Measurements from ENCODE around the gene GNAZ.
A peak's percentile ranks its signal among the peaks of the same experiment; 100 is the strongest.
"Not testable (repeated sequence)": the region's sequence is repeated elsewhere in the genome, so short reads cannot be mapped to it uniquely, and the experiment has no call there.

Gene GNAZ
- 0 to 5.6 (median 2.1) reads per million in 9 experiments for total RNA-seq

DNA sequence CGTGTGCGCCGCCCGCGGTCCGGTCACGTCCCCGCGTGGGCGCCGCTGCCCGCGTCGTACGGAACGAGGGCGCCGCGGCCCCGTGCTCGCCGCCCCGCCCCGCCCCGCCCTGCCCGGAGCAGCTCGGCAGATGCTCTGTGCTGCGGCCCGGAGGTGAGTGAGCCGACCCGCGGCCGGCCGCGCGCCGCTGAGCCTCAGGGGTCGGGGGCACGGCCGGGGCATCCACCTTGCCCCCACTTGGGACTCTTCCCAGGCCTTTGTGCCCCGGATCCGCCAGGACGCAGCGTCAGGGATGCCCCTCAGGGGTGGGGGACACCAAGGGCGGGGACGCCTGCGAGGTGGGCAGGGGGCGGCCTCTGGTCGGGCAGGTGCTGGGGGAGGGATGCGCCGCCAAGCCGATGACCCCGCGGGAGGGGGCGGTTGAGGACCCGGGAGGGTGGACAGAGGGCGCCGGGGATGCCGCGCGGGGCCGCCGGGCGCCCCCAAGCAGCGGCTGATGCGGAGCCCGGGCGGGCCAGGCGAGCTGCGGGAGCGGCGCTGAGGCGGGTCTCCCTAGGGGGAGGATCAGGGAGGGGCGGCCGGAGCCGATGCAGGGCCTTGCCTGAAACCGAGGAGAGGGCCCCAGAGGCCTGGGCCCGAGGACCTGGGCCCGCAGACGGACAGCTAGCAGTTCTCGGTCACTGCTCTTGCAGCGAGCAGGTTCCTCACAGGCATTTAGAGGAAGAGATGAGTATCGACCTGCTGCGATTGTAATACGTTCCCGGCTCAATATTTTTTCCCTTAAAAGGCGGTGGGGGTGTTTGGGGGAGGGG lies at the start of gene GNAZ:
TSS of gene GNAZ (plus strand) at position 102 of the 812 bp plus-strand sequence. CDS start 25,177 bp downstream, outside the sequence.
- Mint-ChIP-seq H3K4me3 (peak within 1 kb of the TSS; percentile 79 to 82), H3K9me3 (no peaks in the 10 kb centered on the region), H3K27ac (peak within 1 kb of the TSS; percentile 52 to 77), H3K36me3 (ENCODE audit: insufficient read depth) (peaks cover 11% of the 10 kb centered on the region), H3K27me3 (peaks cover 0 to 32% of the 10 kb centered on the region in 2 donors), H3K4me1 (ENCODE audit: low read depth in 2 of 2) (peaks cover 17 to 19% of the 10 kb centered on the region in 2 donors)
- DNase-seq (peak in 1 of 3 experiments; percentile 21), ATAC-seq (replicated peaks) (peak; percentile 57)

DNA sequence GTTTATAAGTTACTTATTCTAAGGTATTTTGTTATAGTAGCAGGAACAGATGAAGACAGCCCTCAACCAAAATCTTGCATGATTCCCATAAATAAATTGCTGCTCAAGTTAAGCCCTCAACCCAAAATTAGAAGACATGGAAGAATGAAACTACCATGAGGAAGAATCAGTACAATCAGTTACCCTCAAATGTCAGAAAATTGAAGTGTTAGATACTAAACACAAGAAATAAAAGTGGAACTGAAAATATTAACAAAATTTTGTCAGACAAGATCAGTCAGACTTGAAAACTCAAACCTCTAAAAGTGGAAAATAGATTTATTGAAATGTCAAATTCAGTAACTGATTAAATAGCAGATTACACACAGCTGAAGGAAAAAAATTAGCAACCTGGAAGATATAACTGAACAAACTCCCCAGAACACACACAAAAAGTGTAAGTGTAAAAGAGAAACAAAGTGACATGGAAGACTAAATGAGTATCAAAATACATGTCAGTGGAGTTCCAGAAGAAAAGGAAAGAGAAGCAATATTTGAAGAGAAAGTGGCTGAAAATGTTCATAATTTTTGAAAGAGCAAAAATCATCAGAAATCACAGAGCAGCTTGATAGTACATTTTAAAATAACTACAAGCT lies 49.5 kb upstream of the GNAZ start:
- DNase-seq (no peak), ATAC-seq (replicated peaks) (no peak)
- H3K4me1 Mint-ChIP-seq (ENCODE audit: low read depth in 2 of 2) = peaks cover 0 to 3% of the 10 kb centered on the region in 2 donors
- H3K4me3 Mint-ChIP-seq = no peak overlapping the region
- H3K36me3 Mint-ChIP-seq (ENCODE audit: insufficient read depth) = no peaks in the 10 kb centered on the region
- peaks cover 4 to 7% of the 10 kb centered on the region in 2 donors for H3K27me3 Mint-ChIP-seq
- no peak overlapping the region for H3K27ac Mint-ChIP-seq
- no peaks in the 10 kb centered on the region for H3K9me3 Mint-ChIP-seq

GRCh38 chr22:23021660-23022353 lies 48.5 kb upstream of the GNAZ start:
- H3K27ac Mint-ChIP-seq; ATAC-seq (replicated peaks); H3K4me1 Mint-ChIP-seq (ENCODE audit: low read depth in 2 of 2); H3K36me3 Mint-ChIP-seq (ENCODE audit: insufficient read depth); H3K27me3 Mint-ChIP-seq; H3K4me3 Mint-ChIP-seq; DNase-seq; H3K9me3 Mint-ChIP-seq: not testable (repeated sequence)

DNA sequence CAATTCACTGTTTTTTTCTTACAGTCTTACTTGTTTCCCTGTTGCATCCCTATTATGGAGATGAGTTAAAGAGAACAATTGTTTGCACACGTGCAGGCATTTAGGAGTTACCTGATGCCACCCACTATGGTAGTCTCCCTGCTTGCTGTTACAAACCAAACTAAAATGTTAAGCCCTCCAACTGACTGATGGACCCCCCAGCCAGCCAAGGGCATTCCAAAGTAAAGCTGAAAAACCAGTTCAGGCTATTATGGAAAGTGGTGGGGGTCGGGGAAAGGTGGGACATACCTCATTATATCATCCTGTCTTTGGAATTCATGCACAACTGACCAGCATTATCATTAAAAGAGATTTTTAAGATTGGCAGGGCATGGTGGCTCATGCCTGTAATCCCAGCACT lies 47.0 kb upstream of the GNAZ start:
- H3K9me3 Mint-ChIP-seq = no peaks in the 10 kb centered on the region
- no peaks in the 10 kb centered on the region for H3K36me3 Mint-ChIP-seq (ENCODE audit: insufficient read depth)
- ATAC-seq (replicated peaks) (no peak), DNase-seq (no peak)
- H3K4me1 Mint-ChIP-seq (ENCODE audit: low read depth in 2 of 2) = peaks cover 0 to 2% of the 10 kb centered on the region in 2 donors
- H3K4me3 Mint-ChIP-seq = no peak overlapping the region
- peaks cover 0 to 8% of the 10 kb centered on the region in 2 donors for H3K27me3 Mint-ChIP-seq
- H3K27ac Mint-ChIP-seq = no peak overlapping the region

- H3K27me3 Mint-ChIP-seq = peaks cover 0 to 10% of the 10 kb centered on the region in 2 donors
- H3K36me3 Mint-ChIP-seq (ENCODE audit: insufficient read depth) = no peaks in the 10 kb centered on the region
- H3K9me3 Mint-ChIP-seq = no peaks in the 10 kb centered on the region
- peaks cover 0 to 2% of the 10 kb centered on the region in 2 donors for H3K4me1 Mint-ChIP-seq (ENCODE audit: low read depth in 2 of 2)
- H3K27ac Mint-ChIP-seq = no peak overlapping the region
- no peak overlapping the region for H3K4me3 Mint-ChIP-seq
- ATAC-seq (replicated peaks) = no peak
- DNase-seq = no peak
Measured at GRCh38 chr22:23026777-23027176, 43.5 kb upstream of the GNAZ start.

- H3K4me3 Mint-ChIP-seq; ATAC-seq (replicated peaks); H3K36me3 Mint-ChIP-seq (ENCODE audit: insufficient read depth); DNase-seq; H3K4me1 Mint-ChIP-seq (ENCODE audit: low read depth in 2 of 2); H3K27ac Mint-ChIP-seq; H3K9me3 Mint-ChIP-seq: not testable (repeated sequence)
- H3K27me3 Mint-ChIP-seq = peaks cover 3 to 21% of the 10 kb centered on the region in 2 donors
Measured at GRCh38 chr22:23027849-23028248, 42.5 kb upstream of the GNAZ start.

DNA sequence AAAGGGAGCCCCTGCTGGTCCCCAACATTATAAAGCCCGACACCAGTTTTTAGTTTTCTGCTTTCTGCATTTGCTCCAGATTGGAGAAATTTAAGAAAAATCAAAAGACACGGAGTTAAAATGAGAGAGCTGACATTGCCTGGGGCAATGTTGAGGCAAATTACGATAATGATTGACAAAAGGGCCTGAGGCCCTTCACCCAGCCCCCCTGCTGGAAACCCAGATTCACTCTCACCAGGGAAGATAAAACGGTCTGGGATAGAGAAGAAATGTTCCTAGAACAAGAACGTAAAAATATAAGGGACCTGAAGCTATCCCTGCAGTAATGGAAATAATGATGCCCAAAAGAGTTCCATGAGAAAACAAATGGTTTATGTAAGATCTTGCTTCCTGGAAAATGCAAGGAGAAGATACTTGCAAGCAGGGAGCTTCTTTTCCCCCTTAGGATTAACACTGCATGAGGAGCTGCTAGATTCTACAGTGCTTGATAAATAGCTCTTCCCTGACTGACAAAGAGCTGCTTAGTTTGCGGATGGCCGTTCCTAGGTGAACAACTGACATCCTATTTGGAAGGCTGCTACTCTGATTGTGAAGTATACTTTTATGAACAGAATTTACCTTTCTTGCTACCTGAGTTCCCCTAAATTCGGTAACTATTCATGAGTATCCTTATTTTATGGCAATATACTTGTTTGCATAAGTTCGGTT lies 40.6 kb upstream of the GNAZ start:
- H3K36me3 Mint-ChIP-seq (ENCODE audit: insufficient read depth) = no peaks in the 10 kb centered on the region
- ATAC-seq (replicated peaks) = no peak
- no peaks in the 10 kb centered on the region for H3K9me3 Mint-ChIP-seq
- H3K27ac Mint-ChIP-seq = no peak overlapping the region
- H3K27me3 Mint-ChIP-seq = peaks cover 8 to 36% of the 10 kb centered on the region in 2 donors
- H3K4me3 Mint-ChIP-seq = no peak overlapping the region
- peaks cover 0 to 2% of the 10 kb centered on the region in 2 donors for H3K4me1 Mint-ChIP-seq (ENCODE audit: low read depth in 2 of 2)
- DNase-seq = no peak

- H3K4me1 Mint-ChIP-seq (ENCODE audit: low read depth in 2 of 2) = peaks cover 0 to 2% of the 10 kb centered on the region in 2 donors
- no peak overlapping the region for H3K27ac Mint-ChIP-seq
- no peaks in the 10 kb centered on the region for H3K36me3 Mint-ChIP-seq (ENCODE audit: insufficient read depth)
- no peak overlapping the region for H3K4me3 Mint-ChIP-seq
- H3K27me3 Mint-ChIP-seq = peaks cover 8 to 51% of the 10 kb centered on the region in 2 donors
- no peak for DNase-seq
- H3K9me3 Mint-ChIP-seq = no peaks in the 10 kb centered on the region
- no peak for ATAC-seq (replicated peaks)
Measured at GRCh38 chr22:23031381-23031780, 38.9 kb upstream of the GNAZ start.

GRCh38 chr22:23031786-23032185 lies 38.5 kb upstream of the GNAZ start:
- Mint-ChIP-seq H3K4me1 (ENCODE audit: low read depth in 2 of 2) (peaks cover 0 to 2% of the 10 kb centered on the region in 2 donors), H3K36me3 (ENCODE audit: insufficient read depth) (no peaks in the 10 kb centered on the region), H3K9me3 (no peaks in the 10 kb centered on the region), H3K4me3 (no peak overlapping the region), H3K27me3 (peaks cover 8 to 53% of the 10 kb centered on the region in 2 donors), H3K27ac (no peak overlapping the region)
- DNase-seq = no peak
- ATAC-seq (replicated peaks) = no peak

DNA sequence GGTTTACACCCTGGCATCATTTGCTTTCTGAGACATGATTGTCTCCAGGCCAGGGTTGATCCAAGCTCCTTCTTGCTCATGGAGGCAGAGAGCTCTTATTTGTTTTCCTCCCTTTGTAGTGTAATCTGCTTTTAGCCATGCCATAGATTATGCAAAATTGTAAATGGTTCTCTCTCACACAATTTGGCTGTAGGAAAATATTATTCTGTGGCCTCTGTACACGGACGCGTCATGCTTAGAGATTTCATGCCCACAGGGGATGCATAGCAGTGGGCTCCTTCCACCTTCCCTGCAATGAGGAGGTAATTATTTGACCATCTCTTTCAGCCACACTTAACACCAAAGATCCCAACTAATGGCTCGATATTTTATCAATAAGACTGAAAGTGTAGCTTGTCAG lies 37.7 kb upstream of the GNAZ start:
- no peaks in the 10 kb centered on the region for H3K9me3 Mint-ChIP-seq
- ATAC-seq (replicated peaks) (no peak), DNase-seq (no peak)
- H3K4me3 Mint-ChIP-seq = no peak overlapping the region
- H3K4me1 Mint-ChIP-seq (ENCODE audit: low read depth in 2 of 2) = peaks cover 0 to 1% of the 10 kb centered on the region in 2 donors
- H3K27me3 Mint-ChIP-seq = peaks cover 8 to 56% of the 10 kb centered on the region in 2 donors
- no peaks in the 10 kb centered on the region for H3K36me3 Mint-ChIP-seq (ENCODE audit: insufficient read depth)
- no peak overlapping the region for H3K27ac Mint-ChIP-seq

- Mint-ChIP-seq H3K27me3 (peaks cover 15 to 62% of the 10 kb centered on the region in 2 donors), H3K4me3 (no peak overlapping the region), H3K36me3 (ENCODE audit: insufficient read depth) (no peaks in the 10 kb centered on the region), H3K9me3 (no peaks in the 10 kb centered on the region), H3K27ac (no peak overlapping the region), H3K4me1 (ENCODE audit: low read depth in 2 of 2) (no peaks in the 10 kb centered on the region)
- DNase-seq (no peak), ATAC-seq (replicated peaks) (no peak)
Measured at GRCh38 chr22:23033116-23033905, 37.0 kb upstream of the GNAZ start.

- Mint-ChIP-seq H3K27me3 (peaks cover 18 to 69% of the 10 kb centered on the region in 2 donors), H3K27ac (no peak overlapping the region), H3K9me3 (no peaks in the 10 kb centered on the region), H3K36me3 (ENCODE audit: insufficient read depth) (no peaks in the 10 kb centered on the region), H3K4me3 (no peak overlapping the region), H3K4me1 (ENCODE audit: low read depth in 2 of 2) (no peaks in the 10 kb centered on the region)
- DNase-seq = no peak
- ATAC-seq (replicated peaks) = no peak
Measured at GRCh38 chr22:23034621-23035556, 35.4 kb upstream of the GNAZ start.
